Colonic mucosa (tissue), 4 donors: ENCODE results near the gene NFYB. TPM values are rescaled to one million over a fixed set of nuclear protein-coding genes. Genes with fewer than 3 reads are reported as not detected.
A peak's percentile ranks its signal among the peaks of the same experiment; 100 is the strongest.

Experiments
- DNase-seq: peaks from one replicate; pipeline ENCODE4 v3.0.0-alpha.2; 2020
- H3K27ac ChIP-seq: fragments of 200-600 bp; one replicate; pipeline ENCODE4 v1.8.0; 2021
- H3K27me3 ChIP-seq: fragments of 200-600 bp; one replicate; pipeline ENCODE4 v1.8.0; 2021
- H3K36me3 ChIP-seq: fragments of 200-600 bp; one replicate; pipeline ENCODE4 v1.8.0; 2021
- H3K4me1 ChIP-seq: fragments of 200-600 bp; one replicate; pipeline ENCODE4 v1.8.0; 2021; ENCODE audit warnings: mild to moderate bottlenecking
- H3K4me3 ChIP-seq: fragments of 200-600 bp; one replicate; pipeline ENCODE4 v1.8.0; 2021
- H3K9ac ChIP-seq, 2 donors: one replicate each; pipeline ENCODE4 v1.7.0; 2013; ENCODE audit warnings: control low read depth in 2 of 2, low read depth in 2 of 2, low read length in 2 of 2
- H3K9me3 ChIP-seq: fragments of 200-600 bp; one replicate; pipeline ENCODE4 v1.8.0; 2021
- CTCF ChIP-seq: fragments of 200-600 bp; IDR thresholded peaks from one replicate; pipeline ENCODE4 v1.8.0; 2022; ENCODE audit warnings: antibody characterized with exemption, mild to moderate bottlenecking
- intact Hi-C: fragments of 100-400 bp; cut with DNase I; formaldehyde crosslinking; loops from one replicate; pipeline ENCODE4 v1.14.1; 2022
- total RNA-seq, 2 donors: library from RNA; stranded (reverse); fragmentation: NEBNext Ultra II Directional in 1 of 2; extraction: Animal tissue kit (Norgen Biotek cat#: 25700) in 1 of 2; gene quantifications; one replicate each; pipeline ENCODE4 v1.2.1, GENCODE V29; 2021
- donor health status: healthy.
- donor health status: DM: no; HTN: no; CAD: no.
- donor health status: DM: no; HTN: no; CAD: no.

Gene NFYB
- 10 to 100 TPM; 15.6 to 19.8 TPM for total RNA-seq

GRCh38 chr12:104137902-104138796 lies at the start of gene NFYB:
TSS of gene NFYB (minus strand) at chr12:104138210. CDS start at chr12:104135453, 2,757 bp downstream.
- H3K4me3 ChIP-seq, result peak within 1 kb of the TSS; percentile 75
- H3K27ac ChIP-seq, result peak within 1 kb of the TSS; percentile 77
- peak; percentile 94 for DNase-seq
- no peaks in the 10 kb centered on the region for H3K9me3 ChIP-seq
- no peaks in the 10 kb centered on the region for H3K4me1 ChIP-seq
- H3K36me3 ChIP-seq, result no peaks in the 10 kb centered on the region
- intact Hi-C loops, result no loop called here
- H3K9ac ChIP-seq, result peak within 1 kb of the TSS; percentile 78 to 82
- no peaks in the 10 kb centered on the region for H3K27me3 ChIP-seq
- TF ChIP-seq CTCF, result no peak

- Histone ChIP-seq H3K36me3 (no peaks in the 10 kb centered on the region), H3K27ac (no peak overlapping the region), H3K4me1 (no peaks in the 10 kb centered on the region), H3K9ac (no peak overlapping the region), H3K4me3 (no peak overlapping the region), H3K27me3 (no peaks in the 10 kb centered on the region), H3K9me3 (no peaks in the 10 kb centered on the region)
- intact Hi-C loops, result no loop called here
- DNase-seq, result no peak
- no peak for TF ChIP-seq CTCF
These were observed 49.6 kb upstream of the NFYB start for GRCh38 chr12:104187446-104188155.

- DNase-seq, result no peak
- intact Hi-C loops, result no loop called here
- no peaks in the 10 kb centered on the region for H3K27me3 ChIP-seq
- H3K9ac ChIP-seq, result no peak overlapping the region
- no peaks in the 10 kb centered on the region for H3K9me3 ChIP-seq
- no peaks in the 10 kb centered on the region for H3K4me1 ChIP-seq
- no peak for TF ChIP-seq CTCF
- no peaks in the 10 kb centered on the region for H3K36me3 ChIP-seq
- H3K4me3 ChIP-seq, result no peak overlapping the region
- H3K27ac ChIP-seq, result no peak overlapping the region
These were observed 45.4 kb upstream of the NFYB start for GRCh38 chr12:104183443-104183842.

- H3K27me3 ChIP-seq, result no peaks in the 10 kb centered on the region
- no peaks in the 10 kb centered on the region for H3K9me3 ChIP-seq
- intact Hi-C loops, result no loop called here
- H3K4me1 ChIP-seq, result no peaks in the 10 kb centered on the region
- H3K9ac ChIP-seq, result no peak overlapping the region
- peak overlapping the region; percentile 40 for H3K27ac ChIP-seq
- no peak overlapping the region for H3K4me3 ChIP-seq
- H3K36me3 ChIP-seq, result no peaks in the 10 kb centered on the region
- no peak for TF ChIP-seq CTCF
- DNase-seq, result no peak
These were observed 44.8 kb upstream of the NFYB start for GRCh38 chr12:104182621-104183378.

GRCh38 chr12:104182144-104182543 lies 44.1 kb upstream of the NFYB start:
- Histone ChIP-seq H3K27ac (peak overlapping the region; percentile 40), H3K36me3 (no peaks in the 10 kb centered on the region), H3K27me3 (no peaks in the 10 kb centered on the region), H3K4me1 (no peaks in the 10 kb centered on the region), H3K4me3 (no peak overlapping the region), H3K9me3 (no peaks in the 10 kb centered on the region), H3K9ac (no peak overlapping the region)
- intact Hi-C loops, result no loop called here
- DNase-seq, result peak; percentile 49
- TF ChIP-seq CTCF, result no peak
